ENCODE data around the gene SNX10. TPM values are rescaled to one million over a fixed set of nuclear protein-coding genes. Genes with fewer than 3 reads are reported as not detected.

SNX10 gene
- total RNA-seq, 3 donors from 2014 or later = 1.9 to 5.7 (median 4.7) TPM

DNA sequence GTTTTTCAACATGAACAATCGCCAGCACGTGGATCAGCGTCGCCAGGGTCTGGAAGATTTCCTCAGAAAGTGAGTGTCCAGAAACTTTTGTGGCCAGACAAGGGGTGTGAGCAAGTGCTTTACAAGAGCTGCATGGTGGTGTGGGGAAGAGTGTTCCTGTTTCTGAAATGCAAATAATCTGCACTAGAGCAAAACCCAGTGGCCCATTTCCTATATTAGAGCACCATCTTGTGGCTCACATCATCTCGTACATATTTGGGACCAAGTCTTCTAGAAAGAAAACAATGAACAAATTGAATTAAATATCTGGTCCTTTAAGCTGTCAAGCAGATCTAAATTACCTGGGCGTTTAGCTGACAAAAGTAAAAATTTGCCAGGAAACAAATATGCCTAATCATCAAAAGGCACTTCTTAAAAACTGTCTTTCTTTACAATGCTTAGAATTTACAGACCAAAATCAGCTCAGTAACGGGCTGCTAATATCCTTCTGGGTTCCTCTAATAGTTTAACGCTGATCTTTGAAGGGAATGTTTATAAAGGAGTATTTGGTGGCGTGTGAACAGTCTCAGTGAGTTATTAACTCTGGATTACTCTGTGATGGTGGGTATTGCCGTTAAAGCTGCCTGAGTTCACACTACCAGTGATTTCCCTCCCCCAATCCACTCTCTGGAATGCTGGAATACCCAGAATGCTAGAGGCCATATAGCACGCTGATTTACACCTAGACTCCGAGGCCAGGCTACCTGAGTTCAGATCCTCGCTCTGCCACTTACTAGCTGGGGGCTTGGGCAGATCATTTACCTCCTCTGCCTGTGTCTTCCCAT, 73.6 kb downstream of the SNX10 start:
- Histone ChIP-seq H3K4me3 (no peak overlapping the region), H3K36me3 (ENCODE audit: low read depth) (no peaks in the 10 kb centered on the region), H3K4me1 (ENCODE audit: low read depth) (no peaks in the 10 kb centered on the region), H3K9me3 (no peaks in the 10 kb centered on the region)
- DNase-seq = peak in 2 of 3 donors; percentile 36 to 79
- TF ChIP-seq, protein P1, sequence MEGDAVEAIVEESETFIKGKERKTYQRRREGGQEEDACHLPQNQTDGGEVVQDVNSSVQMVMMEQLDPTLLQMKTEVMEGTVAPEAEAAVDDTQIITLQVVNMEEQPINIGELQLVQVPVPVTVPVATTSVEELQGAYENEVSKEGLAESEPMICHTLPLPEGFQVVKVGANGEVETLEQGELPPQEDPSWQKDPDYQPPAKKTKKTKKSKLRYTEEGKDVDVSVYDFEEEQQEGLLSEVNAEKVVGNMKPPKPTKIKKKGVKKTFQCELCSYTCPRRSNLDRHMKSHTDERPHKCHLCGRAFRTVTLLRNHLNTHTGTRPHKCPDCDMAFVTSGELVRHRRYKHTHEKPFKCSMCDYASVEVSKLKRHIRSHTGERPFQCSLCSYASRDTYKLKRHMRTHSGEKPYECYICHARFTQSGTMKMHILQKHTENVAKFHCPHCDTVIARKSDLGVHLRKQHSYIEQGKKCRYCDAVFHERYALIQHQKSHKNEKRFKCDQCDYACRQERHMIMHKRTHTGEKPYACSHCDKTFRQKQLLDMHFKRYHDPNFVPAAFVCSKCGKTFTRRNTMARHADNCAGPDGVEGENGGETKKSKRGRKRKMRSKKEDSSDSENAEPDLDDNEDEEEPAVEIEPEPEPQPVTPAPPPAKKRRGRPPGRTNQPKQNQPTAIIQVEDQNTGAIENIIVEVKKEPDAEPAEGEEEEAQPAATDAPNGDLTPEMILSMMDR (IDR thresholded peaks at IDR 0.05) = peak; percentile 19
- peak; percentile 94 for ATAC-seq
- intact Hi-C loops (cut with DNase I, micrococcal nuclease) = loop anchor here (5.0 to 10.0 kb wide), 4 partner anchors 270 to 797 kb away; no protein-coding TSS in a partner anchor

GRCh38 chr7:26365901-26366275, 74.2 kb downstream of the SNX10 start:
- H3K4me3 ChIP-seq = no peak overlapping the region
- H3K4me1 ChIP-seq (ENCODE audit: low read depth) = no peaks in the 10 kb centered on the region
- no peaks in the 10 kb centered on the region for H3K9me3 ChIP-seq
- ATAC-seq = no peak
- intact Hi-C loops (cut with DNase I, micrococcal nuclease) = loop anchor here (5.0 to 10.0 kb wide), 4 partner anchors 271 to 796 kb away; no protein-coding TSS in a partner anchor
- TF ChIP-seq, protein P1 (IDR thresholded peaks at IDR 0.05) = no peak
- no peaks in the 10 kb centered on the region for H3K36me3 ChIP-seq (ENCODE audit: low read depth)
- no peak for DNase-seq

DNA sequence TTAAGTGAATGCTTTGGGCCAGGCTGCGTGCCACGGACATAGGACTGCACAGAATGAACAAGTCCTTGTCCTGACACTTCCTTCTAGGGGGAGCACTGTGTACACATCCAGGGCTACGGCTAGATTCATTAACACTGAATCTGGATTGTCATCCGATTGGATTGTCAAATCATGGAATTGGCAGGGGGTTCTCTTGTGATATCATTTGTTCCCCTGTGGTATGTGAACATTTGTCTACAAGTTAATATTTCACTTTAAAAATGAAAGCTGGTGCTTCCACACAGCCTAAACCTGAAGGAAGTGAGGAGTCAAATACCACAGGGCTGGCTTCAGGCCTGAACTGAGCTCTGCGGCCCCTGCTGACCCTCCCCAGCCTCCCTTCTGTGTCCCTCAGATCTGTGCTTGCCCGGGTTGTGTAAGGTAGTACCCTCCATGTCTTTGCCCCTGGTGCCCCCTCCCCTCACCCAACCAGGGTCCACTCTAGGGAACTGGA, 75.6 kb downstream of the SNX10 start:
- Histone ChIP-seq H3K4me1 (ENCODE audit: low read depth) (no peaks in the 10 kb centered on the region), H3K4me3 (no peak overlapping the region), H3K9me3 (no peaks in the 10 kb centered on the region), H3K36me3 (ENCODE audit: low read depth) (no peaks in the 10 kb centered on the region)
- DNase-seq = no peak
- TF ChIP-seq, protein P1 (IDR thresholded peaks at IDR 0.05) = no peak
- no peak for ATAC-seq
- intact Hi-C loops (cut with DNase I, micrococcal nuclease) = loop anchor here (5.0 to 10.0 kb wide), 4 partner anchors 272 to 795 kb away; no protein-coding TSS in a partner anchor

- H3K36me3 ChIP-seq (ENCODE audit: low read depth) = no peaks in the 10 kb centered on the region
- intact Hi-C loops (cut with DNase I, micrococcal nuclease) = loop anchor here (5.0 to 10.0 kb wide), 4 partner anchors 274 to 794 kb away; no protein-coding TSS in a partner anchor
- no peaks in the 10 kb centered on the region for H3K4me1 ChIP-seq (ENCODE audit: low read depth)
- H3K9me3 ChIP-seq = no peaks in the 10 kb centered on the region
- TF ChIP-seq, protein P1 (IDR thresholded peaks at IDR 0.05) = no peak
- no peak overlapping the region for H3K4me3 ChIP-seq
- DNase-seq = no peak
- ATAC-seq = no peak
Observed at GRCh38 chr7:26368542-26368941, 76.9 kb downstream of the SNX10 start.

- H3K4me1 ChIP-seq (ENCODE audit: low read depth) = no peaks in the 10 kb centered on the region
Observed at GRCh38 chr7:26369593-26369992, 77.9 kb downstream of the SNX10 start.

More at GRCh38 chr7:26369593-26369992, 77.9 kb downstream of the SNX10 start:
- ATAC-seq = peak; percentile 80
- TF ChIP-seq, protein P1 (IDR thresholded peaks at IDR 0.05) = peak; percentile 58
- DNase-seq = peak in 1 of 3 donors; percentile 72
- intact Hi-C loops (cut with DNase I, micrococcal nuclease) = loop anchor here (5.0 to 10.0 kb wide), 4 partner anchors 275 to 793 kb away; no protein-coding TSS in a partner anchor
- Histone ChIP-seq H3K9me3 (no peaks in the 10 kb centered on the region), H3K4me3 (no peak overlapping the region), H3K36me3 (ENCODE audit: low read depth) (no peaks in the 10 kb centered on the region)
